ENCODE data around the gene SH3YL1. TPM values are rescaled to one million over a fixed set of nuclear protein-coding genes. Genes with fewer than 3 reads are reported as not detected.

Gene SH3YL1
- total and polyA plus RNA-seq, 2 of the 4 experiments (the other 2 are of a cell fraction), result 18.1 to 21.2 TPM

GRCh38 chr2:180311-180710, 83.5 kb downstream of the SH3YL1 start:
- ATAC-seq (ENCODE audit: low read depth), result no peak
- no peak overlapping the region for H3K23ac ChIP-seq (ENCODE audit: low read depth, low read length)

More at GRCh38 chr2:180311-180710, 83.5 kb downstream of the SH3YL1 start:
- Histone ChIP-seq H2BK15ac (ENCODE audit: low read depth, low read length) (no peak overlapping the region), H3K18ac (ENCODE audit: low read depth, low read length) (no peak overlapping the region), H3K27me3 (ENCODE audit: control insufficient read depth, insufficient read depth, low read length) (no peaks in the 10 kb centered on the region), H3K4me1 (ENCODE audit: control insufficient read depth, insufficient read depth, low read length) (no peaks in the 10 kb centered on the region), H3K4me2 (ENCODE audit: low read depth, low read length) (no peak overlapping the region), H3K56ac (ENCODE audit: extremely low read depth, insufficient read depth, low read length) (no peak overlapping the region), H3K9me1 (ENCODE audit: insufficient read depth, low read length) (no peaks in the 10 kb centered on the region), H3K36me3 (ENCODE audit: control insufficient read depth, insufficient read depth, low read length) (no peaks in the 10 kb centered on the region), H3K4ac (ENCODE audit: low read depth, low read length) (no peak overlapping the region), H4K20me1 (ENCODE audit: insufficient read depth, low read length) (no peaks in the 10 kb centered on the region), H4K91ac (ENCODE audit: insufficient read depth, low read depth, low read length) (no peak overlapping the region), H2BK120ac (ENCODE audit: low read depth, low read length) (no peak overlapping the region), H3K9me3 (ENCODE audit: control insufficient read depth, insufficient read depth, low read length) (peaks cover 8% of the 10 kb centered on the region), H3K14ac (replicated peaks; ENCODE audit: low read depth, low read length) (no peak overlapping the region), H2AK9ac (replicated peaks; ENCODE audit: low read depth, low read length, poor library complexity) (no peak overlapping the region), H3K79me1 (ENCODE audit: low read depth in 1 of 2, low read length in 2 of 2) (no peaks in the 10 kb centered on the region), H2BK20ac (ENCODE audit: low read depth, low read length) (no peak overlapping the region), H3K27ac (ENCODE audit: insufficient read depth, low read length) (no peak overlapping the region), H2AK5ac (ENCODE audit: low read depth, low read length) (no peak overlapping the region), H2BK5ac (ENCODE audit: low read depth, low read length, poor library complexity, severe bottlenecking) (no peak overlapping the region), H4K5ac (ENCODE audit: low read depth, low read length) (no peak overlapping the region), H3K4me3 (ENCODE audit: insufficient read depth, low read depth, low read length) (no peak overlapping the region), H2AFZ (replicated peaks; ENCODE audit: low read length, poor library complexity) (no peak overlapping the region), H3K9ac (ENCODE audit: low read depth, low read length) (no peak overlapping the region), H4K8ac (ENCODE audit: low read depth in 2 of 2, low read length in 2 of 2) (no peak overlapping the region)
- POLR2A ChIA-PET (ENCODE audit: unreplicated experiment), result no interaction called here
- DNase-seq, result no peak
- intact Hi-C loops (cut with micrococcal nuclease), result no loop called here
- dilution Hi-C loops (cut with HindIII; ENCODE audit: low sequenced_read_pairs, unreplicated experiment), result no loop called here
- CTCF ChIA-PET, result no interaction called here
- no TSS peak for BruUV-seq (replicated peaks)
- WGBS, 2 experiments (ENCODE audit: extremely low coverage in 2 of 2, insufficient read length in 1 of 2), result no CpG with 5 or more reads among the region's 3 CpGs
- in situ Hi-C loops (cut with MboI; ENCODE audit: low sequenced_read_pairs), result no loop called here
- no peak for TF ChIP-seq CHD1 (IDR thresholded peaks at IDR 0.05; ENCODE audit: low read depth, low read length)
- no peak for TF ChIP-seq CTCF (conservative IDR thresholded peaks at IDR 0.05; ENCODE audit: low read depth, low read length)
- TF ChIP-seq FOS (IDR thresholded peaks at IDR 0.05; ENCODE audit: low read depth, low read length), result no peak
- TF ChIP-seq RAD21 (IDR thresholded peaks at IDR 0.05; ENCODE audit: low read length), result no peak
- TF ChIP-seq CEBPB (IDR thresholded peaks at IDR 0.05; ENCODE audit: low read depth, low read length), result no peak
- TF ChIP-seq NFE2L2 (IDR thresholded peaks at IDR 0.05; ENCODE audit: low read depth, low read length), result no peak
- TF ChIP-seq SMC3 (IDR thresholded peaks at IDR 0.05; ENCODE audit: low read depth, low read length), result no peak
- no peak for TF ChIP-seq RCOR1 (IDR thresholded peaks at IDR 0.05; ENCODE audit: insufficient replicate concordance, low read length)
- no peak for TF ChIP-seq RFX5 (IDR thresholded peaks at IDR 0.05; ENCODE audit: low read depth, low read length)
- no peak for TF ChIP-seq MXI1 (IDR thresholded peaks at IDR 0.05; ENCODE audit: borderline replicate concordance, low read depth, low read length)
- TF ChIP-seq USF2 (IDR thresholded peaks at IDR 0.05; ENCODE audit: low read depth, low read length), result no peak
- TF ChIP-seq MAFK (IDR thresholded peaks at IDR 0.05; ENCODE audit: low read depth, low read length), result no peak
- TF ChIP-seq BHLHE40 (IDR thresholded peaks at IDR 0.05; ENCODE audit: low read depth, low read length), result no peak
- TF ChIP-seq MAZ (IDR thresholded peaks at IDR 0.05; ENCODE audit: borderline replicate concordance, low read depth, low read length), result no peak
- TF ChIP-seq POLR2A (IDR thresholded peaks at IDR 0.05; ENCODE audit: low read depth, low read length), result no peak
- no peak for TF ChIP-seq ELK1 (IDR thresholded peaks at IDR 0.05; ENCODE audit: borderline replicate concordance, low read depth, low read length)

All from IMR-90 (cell line).